HEK293 (cell line): Measurements from ENCODE around the gene BTBD19.

Source experiments
- CTCF ChIA-PET: fragments of 350-600 bp; formaldehyde crosslinking; extraction: SDS; loops from one replicate; lab custom pipeline; 2021; ENCODE audit warnings: antibody characterized with exemption; lab: Yijun Ruan, JAX
- POLR2A ChIA-PET: fragments of 300-600 bp; formaldehyde crosslinking; extraction: SDS; loops from one replicate; lab custom pipeline; 2020; ENCODE audit warnings: antibody characterized with exemption, inconsistent platforms; lab: Yijun Ruan, JAX
- H3K27ac ChIP-seq: fragments of 200-500 bp; sonication (Bioruptor generic); 2 replicates; pipeline ENCODE4 v1.5.1; 2014; ENCODE audit warnings: low read depth, low read length, control low read depth, inconsistent platforms; ENCODE audit errors: extremely low read depth
- H3K36me3 ChIP-seq, 2 experiments: fragments of 200-500 bp in 1 of 2; sonication (Bioruptor generic) in 1 of 2; 1 replicate in 1 of 2; 2 replicates in 1 of 2; pipeline ENCODE4 v1.5.1; 2014 to 2017; ENCODE audit warnings: inconsistent platforms in 2 of 2, low read length in 2 of 2; ENCODE audit not compliant: control insufficient read depth in 2 of 2, insufficient read depth in 1 of 2
- H3K4me1 ChIP-seq: fragments of 200-500 bp; sonication (Bioruptor generic); 2 replicates; pipeline ENCODE4 v1.5.1; 2014; ENCODE audit warnings: mild to moderate bottlenecking, low read length, inconsistent platforms; ENCODE audit not compliant: control insufficient read depth, insufficient read depth
- H3K4me3 ChIP-seq: 2 replicates; pipeline ENCODE4 v1.5.1; 2011; ENCODE audit warnings: low read depth, mild to moderate bottlenecking, control low read depth, low read length, moderate library complexity
- H3K9me3 ChIP-seq: fragments of 200-500 bp; sonication (Bioruptor generic); 2 replicates; pipeline ENCODE4 v1.5.1; 2014; ENCODE audit warnings: low read depth, low read length, inconsistent platforms; ENCODE audit not compliant: control insufficient read depth, insufficient read depth
- BCL11A ChIP-seq: fragments of 450-650 bp; formaldehyde crosslinking; IDR thresholded peaks from 2 replicates; pipeline ENCODE4 v1.5.1; 2016; ENCODE audit warnings: low read depth, missing biosample characterization, missing genetic modification characterization
- GLIS1 ChIP-seq: fragments of 450-650 bp; formaldehyde crosslinking; IDR thresholded peaks from 2 replicates; pipeline ENCODE4 v1.5.1; 2016; ENCODE audit warnings: missing biosample characterization, missing genetic modification characterization
- HOXC10 ChIP-seq: sonication (generic); formaldehyde crosslinking; IDR thresholded peaks from 2 replicates; pipeline ENCODE4 v1.8.1; 2023; ENCODE audit warnings: mild to moderate bottlenecking, missing genetic modification reagents
- INSM2 ChIP-seq: fragments of 450-650 bp; formaldehyde crosslinking; IDR thresholded peaks from 2 replicates; pipeline ENCODE4 v1.5.1; 2016; ENCODE audit warnings: missing biosample characterization, missing genetic modification characterization
- PRDM2 ChIP-seq: fragments of 450-650 bp; formaldehyde crosslinking; IDR thresholded peaks from 2 replicates; pipeline ENCODE4 v1.5.1; 2016; ENCODE audit warnings: missing biosample characterization, missing genetic modification characterization, borderline replicate concordance
- WT1 ChIP-seq: fragments of 450-650 bp; formaldehyde crosslinking; IDR thresholded peaks from 2 replicates; pipeline ENCODE4 v1.5.1; 2016; ENCODE audit warnings: missing biosample characterization, missing genetic modification characterization
- YY1 ChIP-seq: fragments of 450-650 bp; formaldehyde crosslinking; IDR thresholded peaks from 2 replicates; pipeline ENCODE4 v1.5.1; 2018; ENCODE audit warnings: missing biosample characterization, missing genetic modification characterization
- YY2 ChIP-seq: fragments of 450-650 bp; formaldehyde crosslinking; IDR thresholded peaks from 2 replicates; pipeline ENCODE4 v1.5.1; 2016; ENCODE audit warnings: missing biosample characterization, missing genetic modification characterization
- ZBTB21 ChIP-seq: fragments of 450-650 bp; formaldehyde crosslinking; IDR thresholded peaks from 2 replicates; pipeline ENCODE4 v1.5.1; 2017; ENCODE audit warnings: missing biosample characterization, missing genetic modification characterization
- ZBTB26 ChIP-seq: fragments of 450-650 bp; formaldehyde crosslinking; optimal IDR thresholded peaks from 2 replicates; pipeline ENCODE3; 2016; ENCODE audit warnings: missing biosample characterization, mild to moderate bottlenecking, missing genetic modification characterization
- ZNF121 ChIP-seq: fragments of 450-650 bp; formaldehyde crosslinking; IDR thresholded peaks from 2 replicates; pipeline ENCODE4 v1.5.1; 2016; ENCODE audit warnings: missing biosample characterization, missing genetic modification characterization
- ZNF16 ChIP-seq: fragments of 450-650 bp; formaldehyde crosslinking; IDR thresholded peaks from 2 replicates; pipeline ENCODE4 v1.5.1; 2016; ENCODE audit warnings: low read depth, missing biosample characterization, missing genetic modification characterization
- ZNF2 ChIP-seq: fragments of 450-650 bp; formaldehyde crosslinking; IDR thresholded peaks from 2 replicates; pipeline ENCODE4 v1.5.1; 2016; ENCODE audit warnings: missing biosample characterization, missing genetic modification characterization
- ZNF37A ChIP-seq: fragments of 450-650 bp; IDR thresholded peaks from 2 replicates; pipeline ENCODE4 v1.5.1; 2018; ENCODE audit warnings: missing biosample characterization, missing genetic modification characterization
- ZNF416 ChIP-seq: fragments of 450-650 bp; formaldehyde crosslinking; IDR thresholded peaks from 2 replicates; pipeline ENCODE4 v1.5.1; 2016; ENCODE audit warnings: missing biosample characterization, missing genetic modification characterization
- ZNF514 ChIP-seq: fragments of 450-650 bp; formaldehyde crosslinking; IDR thresholded peaks from 2 replicates; pipeline ENCODE4 v1.5.1; 2016; ENCODE audit warnings: missing biosample characterization, missing genetic modification characterization
- ZNF518A ChIP-seq: fragments of 450-650 bp; formaldehyde crosslinking; conservative IDR thresholded peaks from 2 replicates; pipeline ENCODE4 v1.5.1; 2016; ENCODE audit warnings: low read depth, missing biosample characterization, missing genetic modification characterization
- ZNF610 ChIP-seq: fragments of 450-650 bp; formaldehyde crosslinking; IDR thresholded peaks from 2 replicates; pipeline ENCODE4 v1.5.1; 2016; ENCODE audit warnings: missing biosample characterization, missing genetic modification characterization, borderline replicate concordance
- ZNF670 ChIP-seq: fragments of 450-650 bp; formaldehyde crosslinking; IDR thresholded peaks from 2 replicates; pipeline ENCODE4 v1.5.1; 2016; ENCODE audit warnings: missing biosample characterization, missing genetic modification characterization, low read depth
- ZNF837 ChIP-seq: fragments of 450-650 bp; formaldehyde crosslinking; IDR thresholded peaks from 2 replicates; pipeline ENCODE4 v1.5.1; 2016; ENCODE audit warnings: missing biosample characterization, missing genetic modification characterization
- ZSCAN18 ChIP-seq: fragments of 450-650 bp; formaldehyde crosslinking; IDR thresholded peaks from 2 replicates; pipeline ENCODE4 v1.5.1; 2016; ENCODE audit warnings: missing biosample characterization, missing genetic modification characterization

BTBD19 gene

GRCh38 chr1:44853201-44853600 is 44.9 kb downstream of the BTBD19 start (continued):
- TF ChIP-seq PRDM2 (no peak), HOXC10 (CRISPR knock-in tag) (no peak), ZNF121 (tag by site-specific recombination) (no peak), YY2 (tag by site-specific recombination) (no peak), ZSCAN18 (tag by site-specific recombination) (no peak), WT1 (tag by site-specific recombination) (no peak), ZNF670 (tag by site-specific recombination) (no peak), BCL11A (tag by site-specific recombination) (no peak), ZBTB21 (tag by site-specific recombination) (no peak)

GRCh38 chr1:44854970-44855369 is 46.6 kb downstream of the BTBD19 start:
- ChIA-PET CTCF (no interaction called here), POLR2A (no interaction called here)
- H3K27ac ChIP-seq, result no peak overlapping the region
- peaks cover 0 to 42% of the 10 kb centered on the region in 2 experiments; a peak in 2 of 3 replicates for H3K36me3 ChIP-seq
- H3K9me3 ChIP-seq, result no peaks in the 10 kb centered on the region
- H3K4me1 ChIP-seq, result no peaks in the 10 kb centered on the region
- no peak overlapping the region for H3K4me3 ChIP-seq
- no peak for TF ChIP-seq ZNF518A (tag by site-specific recombination)
- no peak for TF ChIP-seq GLIS1
- TF ChIP-seq ZNF416 (tag by site-specific recombination), result no peak
- no peak for TF ChIP-seq ZNF2
- no peak for TF ChIP-seq YY1 (tag by site-specific recombination)
- TF ChIP-seq INSM2 (tag by site-specific recombination), result no peak
- no peak for TF ChIP-seq ZNF837
- TF ChIP-seq ZNF16 (tag by site-specific recombination), result no peak
- no peak for TF ChIP-seq ZNF514
- TF ChIP-seq ZBTB26, result no peak
- TF ChIP-seq WT1 (tag by site-specific recombination), result no peak
- TF ChIP-seq ZNF610, result no peak
- no peak for TF ChIP-seq ZNF37A (tag by site-specific recombination)
